ENCODE results near the gene PTGFRN.

DNA sequence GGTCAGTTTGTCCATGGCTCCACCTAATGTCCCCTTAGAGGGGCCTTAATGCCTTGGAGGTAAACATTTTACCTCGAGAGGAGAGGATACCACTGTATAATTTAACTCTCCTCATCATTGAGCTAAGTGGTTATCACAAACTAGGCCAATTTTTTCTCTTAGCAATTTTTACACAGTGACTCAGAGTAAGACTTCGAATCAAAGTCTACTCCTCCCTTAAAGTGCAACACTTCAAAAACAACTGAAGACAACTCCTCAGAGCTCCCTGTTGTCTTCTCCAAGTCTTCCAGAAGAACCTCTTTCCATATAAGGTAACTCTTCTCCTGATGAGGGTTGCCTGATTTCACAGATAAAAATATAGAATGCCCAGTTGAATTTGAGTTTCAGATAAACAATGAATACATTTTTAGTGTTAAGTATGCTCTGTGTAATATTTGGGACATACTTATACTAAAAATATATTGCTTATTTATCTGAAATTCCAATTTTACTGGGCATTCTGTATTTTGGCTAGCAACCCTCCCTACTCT is 4.9 kb upstream of the PTGFRN start:
- TF ChIP-seq POLR2AphosphoS5 (IDR thresholded peaks at IDR 0.05; ENCODE audit: low read depth, low read length) (no peak), POLR2A (IDR thresholded peaks at IDR 0.05; ENCODE audit: control extremely low read depth in 1 of 2, low read depth in 2 of 2, low read length in 2 of 2) (no peak), SUZ12 (IDR thresholded peaks at IDR 0.05; ENCODE audit: low read length) (no peak), SP1 (IDR thresholded peaks at IDR 0.05; ENCODE audit: low read depth, low read length) (no peak), EGR1 (IDR thresholded peaks at IDR 0.05; ENCODE audit: borderline replicate concordance, low read depth, low read length) (no peak), SP2 (IDR thresholded peaks at IDR 0.05; ENCODE audit: low read length) (no peak), CBX5 (IDR thresholded peaks at IDR 0.05; ENCODE audit: low read depth, low read length) (no peak), TAF1 (IDR thresholded peaks at IDR 0.05; ENCODE audit: low read depth, low read length) (no peak), SIRT6 (IDR thresholded peaks at IDR 0.05; ENCODE audit: low read length) (no peak)
- TF ChIP-seq, protein P1, sequence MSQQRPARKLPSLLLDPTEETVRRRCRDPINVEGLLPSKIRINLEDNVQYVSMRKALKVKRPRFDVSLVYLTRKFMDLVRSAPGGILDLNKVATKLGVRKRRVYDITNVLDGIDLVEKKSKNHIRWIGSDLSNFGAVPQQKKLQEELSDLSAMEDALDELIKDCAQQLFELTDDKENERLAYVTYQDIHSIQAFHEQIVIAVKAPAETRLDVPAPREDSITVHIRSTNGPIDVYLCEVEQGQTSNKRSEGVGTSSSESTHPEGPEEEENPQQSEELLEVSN (IDR thresholded peaks at IDR 0.05), result no peak
- TF ChIP-seq, protein P2, sequence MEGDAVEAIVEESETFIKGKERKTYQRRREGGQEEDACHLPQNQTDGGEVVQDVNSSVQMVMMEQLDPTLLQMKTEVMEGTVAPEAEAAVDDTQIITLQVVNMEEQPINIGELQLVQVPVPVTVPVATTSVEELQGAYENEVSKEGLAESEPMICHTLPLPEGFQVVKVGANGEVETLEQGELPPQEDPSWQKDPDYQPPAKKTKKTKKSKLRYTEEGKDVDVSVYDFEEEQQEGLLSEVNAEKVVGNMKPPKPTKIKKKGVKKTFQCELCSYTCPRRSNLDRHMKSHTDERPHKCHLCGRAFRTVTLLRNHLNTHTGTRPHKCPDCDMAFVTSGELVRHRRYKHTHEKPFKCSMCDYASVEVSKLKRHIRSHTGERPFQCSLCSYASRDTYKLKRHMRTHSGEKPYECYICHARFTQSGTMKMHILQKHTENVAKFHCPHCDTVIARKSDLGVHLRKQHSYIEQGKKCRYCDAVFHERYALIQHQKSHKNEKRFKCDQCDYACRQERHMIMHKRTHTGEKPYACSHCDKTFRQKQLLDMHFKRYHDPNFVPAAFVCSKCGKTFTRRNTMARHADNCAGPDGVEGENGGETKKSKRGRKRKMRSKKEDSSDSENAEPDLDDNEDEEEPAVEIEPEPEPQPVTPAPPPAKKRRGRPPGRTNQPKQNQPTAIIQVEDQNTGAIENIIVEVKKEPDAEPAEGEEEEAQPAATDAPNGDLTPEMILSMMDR (IDR thresholded peaks at IDR 0.05; ENCODE audit: control extremely low read depth in 1 of 3, insufficient read depth in 1 of 3, low read depth in 1 of 3, low read length in 3 of 3), result no peak

Data from H1 (cell line).